Vagina (tissue), 2 donors: ENCODE results near the gene FAM90A26.
"Not testable (repeated sequence)": the region's sequence is repeated elsewhere in the genome, so short reads cannot be mapped to it uniquely, and the experiment has no call there.

Source experiments
- CTCF ChIP-seq, 3 experiments: fragments of 450-650 bp in 2 of 3; fragments of 200-600 bp in 1 of 3; sonication (generic) in 1 of 3; IDR thresholded peaks; one replicate each; pipeline ENCODE4 v1.5.1; 2017 to 2019; ENCODE audit warnings: antibody characterized with exemption in 3 of 3, mild to moderate bottlenecking in 2 of 3, moderate library complexity in 2 of 3
- POLR2AphosphoS5 ChIP-seq, 2 donors: sonication (generic); formaldehyde crosslinking; IDR thresholded peaks; one replicate each; pipeline ENCODE4 v1.9.0; 2017; ENCODE audit warnings: antibody characterized with exemption in 2 of 2, mild to moderate bottlenecking in 2 of 2, low read depth in 1 of 2; ENCODE audit not compliant: insufficient read depth in 1 of 2

DNA sequence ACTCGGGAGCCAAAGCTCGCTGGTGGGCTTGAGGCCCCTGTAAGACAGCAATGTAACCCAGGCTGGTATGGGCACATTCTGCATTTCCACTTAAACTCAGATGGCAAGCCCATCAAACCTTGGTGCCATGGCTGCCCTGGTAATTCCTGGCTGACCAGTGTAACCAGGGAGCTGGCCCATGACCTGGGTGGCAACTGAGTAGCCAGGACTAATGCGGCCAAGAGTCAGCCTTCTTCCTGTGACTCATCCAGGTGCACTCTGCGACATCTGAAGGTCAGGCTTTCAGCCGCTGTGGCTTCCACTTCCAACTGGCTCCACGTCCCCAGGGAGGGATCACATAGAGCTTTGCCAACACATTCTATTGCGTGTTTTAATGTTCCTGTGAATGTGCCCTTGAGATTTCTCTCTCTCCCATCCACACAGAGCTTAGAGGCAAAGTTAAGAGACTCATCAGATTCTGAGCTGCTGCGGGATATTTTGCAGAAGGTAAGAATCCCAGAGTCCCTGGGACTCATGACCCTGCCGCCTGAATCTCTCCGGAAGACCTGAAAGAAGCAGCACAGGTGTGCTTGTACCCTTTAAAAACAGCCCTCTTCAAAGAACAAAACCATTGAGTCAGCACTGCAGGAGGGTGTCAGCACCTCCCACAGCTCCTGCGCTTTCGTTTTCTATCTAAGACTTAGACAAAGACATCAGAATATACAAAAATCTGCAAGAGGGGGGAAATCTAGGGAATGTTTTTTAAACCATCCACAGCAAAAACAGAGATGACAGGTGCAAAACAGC is 14.9 kb upstream of the FAM90A26 start:
- not testable (repeated sequence) for TF ChIP-seq CTCF (IDR thresholded peaks at IDR 0.05); POLR2AphosphoS5 (IDR thresholded peaks at IDR 0.05; ENCODE audit: insufficient read depth in 1 of 2, low read depth in 1 of 2)
